Posterior vena cava (tissue), 2 donors: ENCODE measurements around the gene GAL3ST3. TPM values are rescaled to one million over a fixed set of nuclear protein-coding genes. Genes with fewer than 3 reads are reported as not detected.

Source experiments
- DNase-seq: peaks from one replicate; pipeline ENCODE4 v3.0.0-alpha.2; 2020; ENCODE audit warnings: low spot score
- intact Hi-C, 2 donors: fragments of 100-400 bp; cut with DNase I; formaldehyde crosslinking; loops; one replicate each; pipeline versions ENCODE4 v1.14.1 to v1.14.2; 2022 to 2023
- total RNA-seq, 2 donors: library from RNA; stranded (reverse); fragmentation: NEBNext Ultra II Directional; extraction: Animal tissue kit (Norgen Biotek cat#: 25700); gene quantifications; one replicate each; pipeline ENCODE4 v1.2.1, GENCODE V29; 2021
- donor health status: DM: yes; HTN: yes; CAD: no.
- donor health status: DM: yes; HTN: yes; CAD: no.

Gene GAL3ST3
- total RNA-seq, 2 donors from 2014 or later: 0.74 to 1.2 TPM

DNA sequence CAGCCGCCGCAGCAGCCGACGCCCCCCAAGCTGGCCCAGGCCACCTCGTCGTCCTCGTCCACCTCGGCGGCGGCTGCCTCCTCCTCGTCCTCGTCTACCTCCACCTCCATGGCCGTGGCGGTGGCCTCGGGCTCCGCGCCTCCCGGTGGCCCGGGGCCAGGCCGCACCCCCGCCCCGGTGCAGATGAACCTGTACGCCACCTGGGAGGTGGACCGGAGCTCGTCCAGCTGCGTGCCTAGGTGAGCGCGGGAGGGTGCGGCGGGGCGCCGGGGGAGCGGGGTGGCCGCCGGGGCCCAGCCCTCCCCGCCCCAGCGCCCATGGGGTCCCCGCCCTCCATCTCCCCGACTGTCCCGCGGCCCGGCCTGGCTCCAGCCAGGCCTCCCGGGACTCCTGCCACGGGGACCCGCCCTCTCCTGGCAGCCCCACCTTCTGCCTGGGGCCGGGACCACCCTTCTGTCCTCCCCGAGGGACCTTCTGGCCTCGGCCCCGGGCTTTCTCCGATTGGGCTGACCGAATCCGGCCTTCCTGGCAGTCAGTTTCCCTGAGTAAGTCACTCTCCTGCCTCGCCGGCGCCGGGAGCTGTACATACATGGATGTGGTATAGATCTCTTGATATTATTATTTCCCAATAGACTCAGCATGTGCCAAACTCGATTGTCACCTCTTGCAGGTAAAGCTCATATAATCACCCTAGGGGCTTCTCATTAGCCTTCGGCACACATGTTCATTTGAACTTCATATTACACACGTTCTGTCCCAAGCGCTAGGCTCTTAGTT, 21.8 kb upstream of the GAL3ST3 start:
- intact Hi-C loops: no loop called here
- DNase-seq: peak; percentile 89

DNA sequence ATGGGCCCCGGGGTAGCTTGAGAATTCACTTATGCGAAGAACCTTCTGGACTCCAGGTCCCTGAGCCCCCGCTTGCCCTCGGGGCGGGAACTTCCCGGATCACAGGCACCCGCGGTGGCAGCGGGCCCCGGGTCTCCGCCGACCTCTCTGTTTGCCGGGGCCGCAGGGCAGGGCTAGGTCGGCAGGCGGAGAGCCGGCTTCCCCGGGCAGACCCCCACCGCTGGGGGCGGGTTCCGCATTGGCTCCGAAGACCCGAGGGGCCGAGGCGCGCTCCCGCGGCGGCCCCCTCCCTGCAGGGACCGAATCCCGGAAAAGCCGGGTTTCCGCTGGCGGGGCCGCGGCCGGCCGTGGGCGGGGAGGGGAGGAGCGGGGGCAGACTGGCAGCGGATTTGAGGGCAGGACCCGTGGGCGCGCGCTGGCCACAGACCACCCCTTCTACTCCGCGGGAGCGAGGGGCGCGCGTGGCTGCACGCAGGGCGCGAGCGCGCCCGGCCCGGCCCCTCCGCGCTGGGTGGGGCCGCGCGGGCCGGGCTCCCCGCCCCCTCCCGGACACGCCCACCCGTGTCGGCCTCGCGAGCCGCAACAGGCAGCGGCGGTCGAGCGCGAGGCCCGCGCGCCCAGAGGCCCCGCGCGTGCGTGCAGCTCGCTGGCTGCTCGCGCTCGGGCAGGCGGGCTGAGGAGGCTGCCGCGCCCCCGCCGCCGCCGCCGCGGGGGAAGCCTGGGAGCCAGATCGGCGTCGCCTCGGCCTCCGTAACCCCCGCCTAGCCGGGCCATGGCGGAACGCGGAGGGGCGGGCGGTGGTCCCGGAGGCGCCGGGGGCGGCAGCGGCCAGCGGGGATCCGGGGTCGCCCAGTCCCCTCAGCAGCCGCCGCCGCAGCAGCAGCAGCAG, 21.0 kb upstream of the GAL3ST3 start, which contains the start of gene PACS1:
TSS of gene PACS1 (plus strand) at position 558 of the 889 bp plus-strand sequence. CDS start at position 773, 215 bp downstream.
- peak; percentile 95 for DNase-seq
- intact Hi-C loops: no loop called here

DNA sequence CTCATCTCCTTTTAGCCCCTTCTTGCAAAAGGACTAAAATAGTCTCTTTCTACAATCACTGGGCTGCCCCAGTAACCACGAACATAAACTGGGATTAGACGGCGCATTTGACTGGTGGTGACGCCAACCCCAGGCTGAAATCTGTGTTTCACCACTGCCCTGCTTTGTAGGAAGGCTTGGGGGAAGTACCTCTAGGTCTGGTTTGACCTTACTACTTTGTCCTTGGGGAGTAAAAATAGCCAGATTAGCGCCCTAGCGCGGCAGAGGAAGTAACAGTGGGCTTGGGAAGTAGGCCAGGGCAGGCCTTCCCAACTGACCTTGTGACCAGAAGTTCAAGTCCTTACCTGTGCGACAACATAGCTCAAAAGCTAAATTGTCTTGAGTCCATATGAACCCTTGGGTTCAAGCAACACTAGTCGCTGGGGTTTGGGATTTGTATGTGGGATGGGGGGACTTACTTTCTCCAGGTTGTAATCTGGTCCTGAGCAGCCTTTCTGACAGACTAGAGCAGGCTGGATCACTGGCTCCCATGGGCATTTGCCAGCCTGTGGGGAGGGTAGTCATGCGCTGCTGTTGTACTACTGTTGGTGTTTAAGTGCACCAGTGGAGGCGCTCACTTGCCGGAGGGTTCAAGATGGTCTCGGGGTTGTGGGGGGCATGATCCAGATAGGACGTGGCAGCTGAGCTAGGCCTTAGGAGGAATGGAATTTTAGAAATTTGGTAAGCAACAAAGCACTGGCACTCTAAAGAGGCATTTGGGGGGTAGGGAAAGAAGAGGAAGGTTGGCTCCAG, 20.2 kb upstream of the GAL3ST3 start:
- no peak for DNase-seq
- intact Hi-C loops: no loop called here

DNA sequence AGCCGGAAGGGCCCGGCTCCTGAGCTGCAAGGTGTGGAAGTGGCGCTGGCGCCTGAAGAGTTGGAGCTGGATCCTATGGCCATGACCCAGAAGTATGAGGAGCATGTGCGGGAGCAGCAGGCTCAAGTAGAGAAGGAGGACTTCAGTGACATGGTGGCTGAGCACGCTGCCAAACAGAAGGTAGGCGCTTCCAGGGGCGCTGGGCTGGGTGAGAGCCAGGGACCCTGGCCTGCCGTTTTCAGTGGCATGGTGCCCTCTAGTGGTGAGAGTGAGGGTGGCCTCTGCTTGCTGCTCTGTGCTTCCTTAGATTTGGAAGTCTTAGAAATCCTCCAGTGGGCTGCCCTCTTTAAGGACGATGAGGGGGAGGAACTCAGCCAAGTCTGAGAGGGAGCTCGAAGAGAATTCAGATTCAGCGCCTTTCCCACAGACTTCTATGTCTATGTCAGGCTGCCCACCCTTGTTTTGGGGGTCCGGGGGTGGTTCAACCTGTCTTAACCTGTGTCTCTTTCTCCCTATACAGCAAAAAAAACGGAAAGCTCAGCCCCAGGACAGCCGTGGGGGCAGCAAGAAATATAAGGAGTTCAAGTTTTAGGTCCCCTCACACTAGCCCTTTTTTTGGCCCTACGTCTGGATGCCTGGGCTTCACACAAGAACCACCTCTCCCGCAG, 19.3 kb upstream of the GAL3ST3 start:
- no peak for DNase-seq
- intact Hi-C loops: no loop called here

DNA sequence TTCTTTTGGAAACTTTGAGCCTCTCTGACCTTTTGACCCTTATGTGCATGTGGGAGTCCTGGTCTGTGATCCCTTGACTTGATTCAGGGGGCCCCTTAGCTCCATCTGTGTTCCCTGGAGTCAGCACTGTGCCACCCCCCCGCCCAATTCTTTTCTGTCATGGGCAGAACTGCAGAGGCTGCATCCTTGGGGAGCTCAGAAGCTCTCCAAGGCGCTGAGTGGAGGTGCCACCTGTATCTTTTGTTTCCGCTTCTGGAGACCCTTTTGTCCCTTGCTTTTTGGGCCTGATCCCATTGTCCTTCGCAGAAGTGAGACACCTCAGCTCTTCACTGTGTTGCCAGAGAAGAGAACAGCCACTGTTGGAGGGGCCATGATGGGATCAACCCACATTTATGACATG, 18.7 kb upstream of the GAL3ST3 start:
- no peak for DNase-seq
- intact Hi-C loops: no loop called here

DNA sequence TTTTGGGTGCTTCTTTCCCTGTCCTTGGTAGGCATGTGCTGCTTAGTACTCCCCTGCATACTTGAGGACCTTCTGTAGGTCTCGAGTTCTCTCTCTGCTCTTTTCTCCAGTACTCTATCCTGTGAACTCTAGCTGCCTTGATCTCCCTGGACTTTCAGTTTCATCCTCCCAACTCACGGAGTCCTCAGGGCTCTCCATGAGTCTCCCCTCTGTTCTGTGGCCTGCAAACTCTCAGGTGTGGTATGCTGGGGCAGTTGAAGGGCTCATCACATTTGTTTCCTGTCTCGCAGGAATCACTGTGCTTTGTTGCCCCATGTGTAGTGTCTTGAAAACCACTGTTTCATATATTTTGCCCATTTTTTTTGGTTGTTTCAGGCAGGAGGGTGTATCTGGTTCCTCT, 17.8 kb upstream of the GAL3ST3 start:
- intact Hi-C loops: no loop called here
- DNase-seq: no peak

DNA sequence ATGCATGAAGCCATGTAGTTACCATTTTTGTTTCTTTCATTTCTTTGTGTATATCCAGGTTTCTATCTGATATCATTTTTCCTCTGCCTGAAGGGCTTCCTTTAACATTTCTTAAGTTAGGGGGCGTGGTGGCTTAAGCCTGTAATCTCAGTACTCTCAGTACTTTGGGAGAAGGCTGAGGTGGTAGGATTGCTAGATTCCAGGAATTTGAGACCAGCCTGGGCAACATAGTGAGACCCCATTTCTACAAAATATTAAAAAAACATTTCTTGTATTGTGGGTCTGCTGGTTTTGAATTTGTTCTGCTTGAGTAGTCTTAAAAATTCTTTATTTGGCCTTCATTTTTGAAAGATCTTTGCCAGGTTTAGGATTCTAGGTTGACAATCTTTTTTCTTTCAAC, 15.6 kb upstream of the GAL3ST3 start:
- intact Hi-C loops: no loop called here

DNA sequence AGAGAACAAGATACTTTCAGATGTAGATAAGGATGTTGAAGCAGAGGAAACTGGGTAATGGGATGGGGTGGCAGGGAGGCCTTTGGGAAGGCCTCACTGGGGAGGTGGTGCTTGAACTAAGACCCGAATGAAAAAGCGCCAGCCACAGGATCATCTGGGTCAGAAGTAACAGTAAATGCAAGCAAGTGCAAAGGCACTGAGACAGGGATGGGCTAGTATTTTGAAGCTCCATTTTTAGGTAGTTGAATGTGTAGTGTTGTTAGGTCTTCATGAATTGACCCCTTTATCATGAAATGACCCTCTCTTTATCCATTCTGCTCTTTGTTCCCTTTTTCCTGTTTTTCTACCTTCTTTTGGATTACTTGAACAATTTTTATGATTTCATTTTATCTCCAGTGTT, 14.9 kb upstream of the GAL3ST3 start:
- no peak for DNase-seq
- intact Hi-C loops: no loop called here

More for the DNA sequence above, 15.6 kb upstream of the GAL3ST3 start:
- no peak for DNase-seq

DNA sequence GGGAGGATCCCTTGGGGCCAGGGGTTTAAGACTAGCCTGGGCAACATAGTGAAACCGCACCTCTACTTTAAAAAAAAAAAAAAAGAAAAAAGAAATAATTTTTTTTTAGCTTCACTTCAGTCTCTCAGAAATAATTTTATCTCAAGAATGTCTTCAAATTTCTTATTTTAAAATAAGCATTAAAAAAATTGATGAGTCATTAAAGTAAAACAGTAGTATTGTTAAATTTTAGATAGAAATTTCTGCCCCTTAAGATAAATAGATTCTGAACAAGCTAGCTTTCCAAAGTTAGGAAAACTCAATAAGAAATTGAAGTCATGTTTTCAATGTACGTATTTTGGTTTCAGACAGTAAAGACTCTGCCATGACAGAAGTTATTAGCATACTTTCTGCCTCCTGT, 13.4 kb upstream of the GAL3ST3 start:
- intact Hi-C loops: no loop called here
- no peak for DNase-seq

DNA sequence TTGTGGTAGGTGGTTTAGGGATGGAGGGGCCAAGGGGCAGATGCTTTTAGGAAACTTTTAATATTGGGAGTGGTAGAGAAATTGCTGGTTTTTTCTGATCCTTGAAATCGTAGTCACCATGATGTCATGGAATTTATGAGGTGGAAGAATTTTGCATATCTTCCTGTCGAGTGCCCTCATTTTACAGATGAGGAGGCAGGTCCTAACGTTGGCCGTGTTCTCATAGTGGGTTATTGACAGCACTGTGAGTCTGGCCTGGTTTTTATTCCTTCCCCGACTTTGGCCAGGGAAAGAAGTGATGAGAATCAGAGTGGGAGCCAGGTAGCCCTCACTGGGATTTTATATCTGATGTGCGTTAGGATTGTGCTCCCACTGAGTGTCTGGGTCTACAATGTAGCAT, 12.3 kb upstream of the GAL3ST3 start:
- intact Hi-C loops: no loop called here
- no peak for DNase-seq

DNA sequence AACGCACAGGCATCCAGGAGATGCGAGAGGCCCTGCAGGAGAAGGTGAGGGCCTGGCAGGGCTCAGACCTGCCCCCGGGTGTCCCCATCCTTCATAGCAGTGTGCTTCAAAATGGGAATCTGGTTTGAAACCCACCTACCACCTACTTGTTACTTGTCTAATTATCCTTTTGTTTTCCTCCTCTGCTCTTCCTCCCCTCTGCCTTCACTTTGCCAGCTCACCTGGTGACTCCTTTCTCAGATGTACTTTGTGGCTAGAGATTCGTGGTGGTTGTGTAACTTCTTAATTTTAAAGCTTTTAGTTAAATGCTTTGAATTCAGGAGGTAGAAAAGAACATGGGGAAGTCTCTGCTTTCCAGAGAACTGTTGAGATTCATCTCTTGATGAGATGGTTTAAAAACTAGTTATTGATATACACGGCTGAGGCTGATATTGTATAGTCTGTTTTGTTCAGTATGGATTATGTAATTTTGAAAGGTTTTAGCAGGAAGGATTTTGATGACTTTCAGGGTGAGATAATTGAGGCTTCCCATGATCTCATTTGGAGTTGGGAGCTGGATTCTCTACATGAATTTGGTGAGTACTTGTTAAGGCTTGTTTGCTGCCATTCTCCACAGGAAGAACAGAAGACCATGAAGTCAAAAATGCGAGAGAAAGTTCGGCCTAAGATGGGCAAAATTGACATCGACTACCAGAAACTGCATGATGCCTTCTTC, 11.2 kb upstream of the GAL3ST3 start:
- intact Hi-C loops: no loop called here
- no peak for DNase-seq

DNA sequence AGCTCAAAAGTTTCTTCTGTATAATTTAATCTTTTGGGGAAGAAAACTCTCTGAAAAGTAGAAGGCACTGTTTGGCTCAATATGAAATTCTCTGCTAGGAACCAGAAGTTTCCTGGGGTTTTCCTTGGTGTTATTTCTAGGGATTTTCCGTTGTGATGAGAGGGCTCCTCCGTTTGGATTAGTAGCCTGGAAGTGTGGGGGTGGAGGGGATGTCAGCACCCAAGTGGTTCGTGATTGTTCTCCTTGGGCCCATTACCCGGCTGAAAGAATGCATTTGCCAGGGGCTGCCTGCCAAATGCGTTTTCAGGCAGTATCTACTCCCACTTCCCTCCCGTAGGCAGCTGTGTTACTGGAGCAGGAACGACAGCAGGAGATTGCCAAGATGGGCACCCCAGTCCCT, 7.5 kb upstream of the GAL3ST3 start:
- intact Hi-C loops: no loop called here
- DNase-seq: peak; percentile 15

DNA sequence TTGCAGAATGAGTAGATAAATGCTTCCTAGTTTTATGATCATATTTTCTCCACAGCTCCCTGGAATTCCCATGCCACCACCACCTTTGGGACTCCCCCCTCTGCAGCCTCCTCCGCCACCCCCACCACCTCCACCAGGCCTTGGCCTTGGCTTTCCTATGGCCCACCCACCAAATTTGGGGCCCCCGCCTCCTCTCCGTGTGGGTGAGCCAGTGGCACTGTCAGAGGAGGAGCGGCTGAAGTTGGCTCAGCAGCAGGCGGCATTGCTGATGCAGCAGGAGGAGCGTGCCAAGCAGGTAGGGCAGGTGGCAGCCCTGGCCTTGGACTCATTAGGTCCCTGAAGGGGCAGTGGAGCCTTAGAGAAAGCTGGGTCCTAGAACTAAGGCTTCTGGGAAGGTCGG, 6.1 kb upstream of the GAL3ST3 start:
- intact Hi-C loops: no loop called here
- peak; percentile 69 for DNase-seq

DNA sequence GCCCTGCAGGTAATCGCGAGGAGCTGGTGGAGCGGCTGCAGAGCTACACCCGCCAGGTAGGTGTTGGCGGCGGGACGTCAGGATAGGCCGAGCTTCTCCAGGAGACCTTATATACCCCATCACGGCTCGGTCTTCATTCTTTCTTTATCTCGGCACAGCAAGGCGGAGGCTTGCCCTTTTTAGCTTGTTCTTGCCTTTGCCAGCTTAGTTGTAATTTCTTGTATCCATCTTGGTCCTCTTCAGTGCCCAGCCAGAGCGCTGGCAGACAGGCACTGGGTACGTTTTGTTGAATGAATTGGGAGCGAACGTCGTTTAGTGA, 3.7 kb upstream of the GAL3ST3 start:
- intact Hi-C loops: no loop called here
- DNase-seq: no peak

DNA sequence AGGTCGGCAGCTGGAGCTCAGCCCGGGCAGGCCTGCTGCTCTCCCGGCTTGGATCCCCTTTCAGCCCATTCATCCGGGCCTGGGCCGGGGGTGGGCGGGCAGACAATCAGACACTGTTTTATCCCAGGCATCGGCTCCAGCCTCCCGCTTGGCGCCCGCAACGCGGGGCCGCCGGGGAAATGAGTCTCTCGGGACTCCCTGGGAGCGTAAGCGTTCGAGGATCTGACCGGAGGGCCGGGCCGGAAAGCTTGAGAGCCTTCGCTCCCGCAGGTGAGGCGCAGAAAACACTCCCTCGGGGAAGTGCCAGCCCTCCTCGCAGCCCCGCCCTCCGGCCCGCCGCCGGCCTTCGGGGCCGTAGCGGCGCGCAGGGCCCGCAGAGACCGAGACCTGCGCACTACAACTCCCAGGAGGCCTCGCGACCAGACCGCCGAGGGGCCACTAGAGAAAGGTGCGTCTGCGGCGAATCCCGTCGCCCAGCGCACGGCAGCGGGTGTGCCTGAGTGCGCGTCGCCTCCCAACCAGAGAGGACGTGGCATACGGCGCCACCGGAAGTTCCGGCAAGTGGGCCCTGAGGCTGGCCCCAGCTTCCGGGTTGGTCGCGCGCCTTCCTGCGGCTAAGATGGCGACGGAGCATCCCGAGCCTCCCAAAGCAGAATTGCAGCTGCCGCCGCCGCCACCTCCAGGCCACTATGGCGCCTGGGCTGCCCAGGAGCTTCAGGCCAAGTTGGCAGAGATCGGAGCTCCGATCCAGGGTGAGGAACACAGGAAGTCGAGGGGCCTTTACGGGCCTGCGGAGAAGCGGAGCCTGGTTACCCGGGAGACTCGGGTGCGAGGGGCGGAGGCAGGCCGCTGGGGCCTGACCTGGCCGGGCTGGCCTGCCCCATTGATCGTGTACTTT, 3.1 kb upstream of the GAL3ST3 start, which contains the start of gene SF3B2:
TSS of gene SF3B2 (plus strand) at position 599 of the 898 bp plus-strand sequence. CDS start at position 620, 21 bp downstream.
- intact Hi-C loops: no loop called here
- peak; percentile 100 for DNase-seq

DNA sequence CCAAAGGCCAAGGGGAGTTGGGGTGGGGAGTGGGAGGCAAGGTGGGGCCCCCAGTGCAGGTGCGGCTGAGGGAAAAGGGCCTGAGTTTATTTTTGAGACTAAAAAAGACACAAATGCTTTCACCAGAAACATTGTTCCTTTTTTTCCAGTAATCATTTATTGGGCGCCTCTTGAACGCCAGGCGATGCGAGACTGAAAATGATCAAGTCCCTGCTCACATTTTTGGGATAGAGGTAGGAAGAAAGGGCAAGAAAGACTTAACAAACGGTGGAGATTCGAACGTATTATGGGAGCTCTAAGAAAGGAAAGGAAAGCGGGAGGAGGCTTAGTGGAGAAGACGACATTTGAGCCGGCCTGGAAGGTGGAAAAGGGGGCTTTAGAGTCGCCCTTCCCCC, 2.4 kb upstream of the GAL3ST3 start:
- no peak for DNase-seq
- intact Hi-C loops: no loop called here

DNA sequence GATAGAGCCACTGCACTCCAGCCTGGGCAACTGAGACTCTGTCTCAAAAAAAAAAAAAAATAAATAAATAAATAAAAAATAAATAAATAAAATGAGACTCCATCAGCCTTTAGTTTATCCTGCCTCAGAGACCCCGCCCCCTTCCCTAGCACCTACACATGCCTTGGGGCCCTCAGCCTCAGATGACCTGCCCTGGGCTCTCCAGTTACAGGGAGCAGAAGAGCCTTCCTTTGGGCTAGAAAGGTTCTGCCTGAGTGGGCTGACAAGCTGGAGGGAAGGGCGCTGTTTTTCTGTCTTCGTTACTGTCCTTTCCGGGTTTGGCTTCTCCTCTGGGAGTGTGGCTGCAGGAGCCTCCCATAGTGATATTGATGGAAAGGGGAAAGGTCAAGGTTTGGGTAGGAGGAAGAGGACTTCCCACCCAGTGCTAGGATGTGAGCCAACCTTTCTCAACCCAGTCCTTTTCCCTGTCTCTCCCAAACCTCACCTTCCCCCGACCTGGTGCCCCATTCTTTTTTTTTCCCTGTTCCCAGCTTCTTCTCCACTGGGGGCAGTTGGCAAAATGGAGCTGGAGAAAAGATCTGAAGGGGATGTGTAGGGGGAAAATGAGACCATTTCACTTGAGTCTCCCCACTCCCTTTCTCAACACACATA, 1.7 kb upstream of the GAL3ST3 start:
- intact Hi-C loops: no loop called here
- peak; percentile 44 for DNase-seq
